Gastrocnemius medialis (tissue), 4 donors: Measurements from ENCODE around the gene CDH8.

Experiments
- CTCF ChIP-seq, 5 experiments: fragments of 450-650 bp in 3 of 5; fragments of 200-600 bp in 2 of 5; sonication (generic) in 2 of 5; IDR thresholded peaks in 4 of 5; conservative IDR thresholded peaks in 1 of 5; 1 replicate in 4 of 5; 2 replicates in 1 of 5; pipeline ENCODE4 v1.5.1; 2016 to 2019; ENCODE audit warnings: antibody characterized with exemption in 5 of 5, mild to moderate bottlenecking in 3 of 5, moderate library complexity in 3 of 5
- POLR2A ChIP-seq, 2 donors: fragments of 450-650 bp; IDR thresholded peaks; one replicate each; pipeline ENCODE4 v1.6.1; 2017; ENCODE audit warnings: antibody characterized with exemption in 2 of 2, mild to moderate bottlenecking in 2 of 2, moderate library complexity in 2 of 2

GRCh38 chr16:61681124-61681523 lies 355.1 kb downstream of the CDH8 start:
- TF ChIP-seq CTCF (IDR thresholded peaks at IDR 0.05 in 4 of 5, conservative IDR thresholded peaks at IDR 0.05 in 1 of 5), result no peak
- no peak for TF ChIP-seq POLR2A (IDR thresholded peaks at IDR 0.05)
